HCT116 (cell line): Measurements from ENCODE around the gene KCTD19. TPM values are rescaled to one million over a fixed set of nuclear protein-coding genes. Genes with fewer than 3 reads are reported as not detected.

Source experiments
- ATAC-seq: fragments of 200-7000 bp; cut with Tn5 transposase; 2 replicates; pipeline ENCODE4 v1.9.1; 2020; ENCODE audit warnings: mild to moderate bottlenecking, moderate library complexity
- BruUV-seq: library from RNA; stranded (reverse); fragments of 400-500 nt; replicated peaks from 2 replicates; lab custom pipeline; 2021; lab: Mats Ljungman, UMichigan
- CTCF ChIA-PET: fragments of 300-600 bp; sonication (Branson Sonifier 250); formaldehyde crosslinking; loops from one replicate; lab custom pipeline; 2021; ENCODE audit warnings: antibody characterized with exemption; lab: Charles Lee
- POLR2A ChIA-PET: fragments of 300-600, 350-600 bp; sonication (Branson Sonifier 250); formaldehyde crosslinking; loops from one replicate; lab custom pipeline; 2021; ENCODE audit warnings: antibody characterized with exemption; lab: Charles Lee
- RAD21 ChIA-PET, 2 experiments: fragments of 300-600 bp; sonication (Branson Sonifier 250); formaldehyde crosslinking; loops; one replicate each; lab custom pipeline; 2023; ENCODE audit warnings: low total read pairs in 2 of 2; ENCODE audit not compliant: uncharacterized antibody in 2 of 2, unreplicated experiment in 2 of 2, low non-redundant PET in 1 of 2; lab: Charles Lee
- DNase-seq: peaks from one replicate; pipeline ENCODE4 v3.0.0-alpha.2; 2010; ENCODE audit warnings: low read depth, low spot score
- H2AFZ ChIP-seq: fragments of 200-600 bp; shearing (Covaris generic), sonication (generic); 2 replicates; pipeline ENCODE4 v1.6.1; 2017; ENCODE audit warnings: low read depth, mixed run types, mixed read lengths, antibody characterized with exemption, low read length; ENCODE audit not compliant: poor library complexity, severe bottlenecking
- H3K27ac ChIP-seq: 2 replicates; pipeline ENCODE4 v1.5.1; 2012; ENCODE audit warnings: low read depth, low read length
- H3K27me3 ChIP-seq: fragments of 200-600 bp; sonication (generic); 2 replicates; pipeline ENCODE4 v1.6.1; 2016; ENCODE audit warnings: mixed run types, low read length, mixed read lengths; ENCODE audit not compliant: insufficient read depth
- H3K36me3 ChIP-seq, 2 experiments: fragments of 200-500 bp in 1 of 2; fragments of 200-600 bp in 1 of 2; sonication (Bioruptor generic) in 1 of 2; sonication (generic) in 1 of 2; 2 replicates each; pipeline versions ENCODE4 v1.5.1 to v1.6.1; 2014 to 2016; ENCODE audit warnings: low read length in 2 of 2, inconsistent platforms in 1 of 2, mixed read lengths in 1 of 2, mixed run types in 1 of 2; ENCODE audit not compliant: insufficient read depth in 2 of 2, control insufficient read depth in 1 of 2
- H3K4me1 ChIP-seq, 2 experiments: fragments of 200-600 bp in 1 of 2; sonication (generic) in 1 of 2; 2 replicates each; pipeline versions ENCODE4 v1.5.1 to v1.6.1; 2012 to 2017; ENCODE audit warnings: low read length in 2 of 2, inconsistent platforms in 1 of 2, mild to moderate bottlenecking in 1 of 2, mixed read lengths in 1 of 2, mixed run types in 1 of 2, moderate library complexity in 1 of 2; ENCODE audit not compliant: insufficient read depth in 2 of 2, control insufficient read depth in 1 of 2
- H3K4me2 ChIP-seq: fragments of 200-600 bp; sonication (generic); 2 replicates; pipeline ENCODE4 v1.6.1; 2017; ENCODE audit warnings: mixed run types, low read length, mixed read lengths
- H3K4me3 ChIP-seq, 2 experiments: fragments of 200-600 bp in 1 of 2; sonication (generic) in 1 of 2; replicated peaks in 1 of 2; 2 replicates each; pipeline ENCODE4 v1.5.1; 2011 to 2016; ENCODE audit warnings: low read length in 2 of 2, control low read depth in 1 of 2, low read depth in 1 of 2, mild to moderate bottlenecking in 1 of 2, mixed read lengths in 1 of 2, mixed run types in 1 of 2
- H3K79me2 ChIP-seq: fragments of 200-600 bp; sonication (generic); 2 replicates; pipeline ENCODE4 v1.6.1; 2017; ENCODE audit warnings: mild to moderate bottlenecking, mixed run types, low read length, moderate library complexity, mixed read lengths; ENCODE audit not compliant: insufficient read depth
- H3K9ac ChIP-seq: fragments of 200-600 bp; sonication (generic); 2 replicates; pipeline ENCODE4 v1.6.1; 2016; ENCODE audit warnings: low read length, mixed read lengths
- H3K9me2 ChIP-seq: fragments of 200-600 bp; sonication (generic), shearing (Covaris generic); 2 replicates; pipeline ENCODE4 v1.6.1; 2017; ENCODE audit warnings: mixed run types, mild to moderate bottlenecking, moderate library complexity; ENCODE audit not compliant: insufficient read depth
- H3K9me3 ChIP-seq, 2 experiments: fragments of 200-500 bp in 1 of 2; fragments of 200-600 bp in 1 of 2; sonication (Bioruptor generic) in 1 of 2; sonication (generic) in 1 of 2; 2 replicates each; pipeline ENCODE4 v1.6.1; 2014 to 2017; ENCODE audit warnings: low read length in 2 of 2, mixed read lengths in 2 of 2, inconsistent platforms in 1 of 2, low read depth in 1 of 2, mild to moderate bottlenecking in 1 of 2, mixed run types in 1 of 2, moderate library complexity in 1 of 2; ENCODE audit not compliant: control insufficient read depth in 1 of 2, insufficient read depth in 1 of 2
- H4K20me1 ChIP-seq: fragments of 200-600 bp; sonication (generic), shearing (Covaris generic); 2 replicates; pipeline ENCODE4 v1.6.1; 2017; ENCODE audit warnings: mixed run types, mild to moderate bottlenecking, moderate library complexity; ENCODE audit not compliant: insufficient read depth
- CEBPB ChIP-seq: IDR thresholded peaks from 2 replicates; pipeline ENCODE4 v1.6.1; 2012; ENCODE audit warnings: low read depth
- EZH2phosphoT487 ChIP-seq: fragments of 200-600 bp; IDR thresholded peaks from 2 replicates; pipeline ENCODE4 v1.6.1; 2018; ENCODE audit warnings: antibody characterized with exemption, borderline replicate concordance
- SIN3A ChIP-seq: IDR thresholded peaks from 2 replicates; pipeline ENCODE4 v1.6.1; 2012; ENCODE audit warnings: low read depth
- SP1 ChIP-seq: IDR thresholded peaks from 2 replicates; pipeline ENCODE4 v1.6.1; 2012; ENCODE audit warnings: low read depth
- TCF7L2 ChIP-seq: IDR thresholded peaks from 2 replicates; pipeline ENCODE4 v1.7.0; 2011; ENCODE audit warnings: borderline replicate concordance, inconsistent platforms; ENCODE audit not compliant: insufficient read depth, insufficient read length; ENCODE audit errors: extremely low read depth
- intact Hi-C: fragments of 100-400 bp; cut with micrococcal nuclease; formaldehyde crosslinking; loops from 2 replicates; pipeline ENCODE4 v1.10.0; 2022
- total RNA-seq: library from RNA; stranded (reverse); gene quantifications from one replicate; pipeline ENCODE4 v1.2.1, GENCODE V29; 2021; ENCODE audit not compliant: unreplicated experiment
- TF ChIP-seq, protein P1 (sequence below), 3 experiments: fragments of 200-600 bp in 1 of 3; sonication (generic) in 1 of 3; IDR thresholded peaks in 2 of 3; conservative IDR thresholded peaks in 1 of 3; 2 replicates each; pipeline ENCODE4 v1.5.1; 2012 to 2017; ENCODE audit warnings: low read depth in 2 of 3, low read length in 2 of 3, antibody characterized with exemption in 1 of 3, borderline replicate concordance in 1 of 3, control low read depth in 1 of 3, mild to moderate bottlenecking in 1 of 3, mixed read lengths in 1 of 3, mixed run types in 1 of 3, moderate library complexity in 1 of 3; ENCODE audit not compliant: insufficient read depth in 1 of 3

KCTD19 gene
- total RNA-seq, 1 experiment from 2014 or later = not detected

DNA sequence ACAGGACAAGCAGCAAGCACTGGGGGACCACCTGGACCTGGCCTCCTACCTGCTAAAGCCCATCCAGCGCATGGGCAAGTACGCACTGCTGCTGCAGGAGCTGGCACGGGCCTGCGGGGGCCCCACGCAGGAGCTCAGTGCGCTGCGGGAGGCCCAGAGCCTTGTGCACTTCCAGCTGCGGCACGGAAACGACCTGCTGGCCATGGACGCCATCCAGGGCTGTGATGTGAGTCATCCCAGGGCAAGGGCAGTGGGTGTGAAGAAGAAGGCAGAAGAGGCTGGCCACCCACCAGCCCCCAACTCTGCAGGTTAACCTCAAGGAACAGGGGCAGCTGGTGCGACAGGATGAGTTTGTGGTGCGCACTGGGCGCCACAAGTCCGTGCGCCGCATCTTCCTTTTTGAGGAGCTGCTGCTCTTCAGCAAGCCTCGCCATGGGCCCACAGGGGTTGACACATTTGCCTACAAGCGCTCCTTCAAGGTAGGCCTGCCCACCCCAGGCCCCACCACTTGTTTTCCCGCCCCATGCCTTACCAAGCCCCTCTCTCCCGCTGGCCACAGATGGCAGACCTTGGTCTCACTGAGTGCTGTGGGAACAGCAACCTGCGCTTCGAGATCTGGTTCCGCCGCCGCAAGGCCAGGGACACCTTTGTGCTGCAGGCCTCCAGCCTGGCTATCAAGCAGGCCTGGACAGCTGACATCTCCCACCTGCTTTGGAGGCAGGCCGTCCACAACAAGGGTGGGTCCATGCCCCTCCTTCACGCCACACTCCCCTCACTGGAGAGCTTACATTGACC lies 39.9 kb downstream of the KCTD19 start:
- DNase-seq = no peak
- Histone ChIP-seq H3K9me2 (no peaks in the 10 kb centered on the region), H3K79me2 (no peaks in the 10 kb centered on the region), H3K4me2 (no peak overlapping the region), H4K20me1 (no peaks in the 10 kb centered on the region), H2AFZ (no peak overlapping the region), H3K9me3 (no peaks in the 10 kb centered on the region), H3K27ac (no peak overlapping the region), H3K36me3 (peaks cover 3 to 5% of the 10 kb centered on the region in 2 experiments; a peak in 2 of 4 replicates), H3K9ac (no peak overlapping the region), H3K4me3 (no peak overlapping the region), H3K4me1 (peaks cover 3 to 20% of the 10 kb centered on the region in 2 experiments; a peak in 3 of 4 replicates), H3K27me3 (no peaks in the 10 kb centered on the region)
- POLR2A ChIA-PET = no interaction called here
- BruUV-seq = no TSS peak
- CTCF ChIA-PET = no interaction called here
- intact Hi-C loops = no loop called here
- ATAC-seq = no peak
- RAD21 ChIA-PET = no interaction called here
- TF ChIP-seq SP1 = no peak
- no peak for TF ChIP-seq EZH2phosphoT487
- TF ChIP-seq TCF7L2 = no peak
- TF ChIP-seq SIN3A = no peak

DNA sequence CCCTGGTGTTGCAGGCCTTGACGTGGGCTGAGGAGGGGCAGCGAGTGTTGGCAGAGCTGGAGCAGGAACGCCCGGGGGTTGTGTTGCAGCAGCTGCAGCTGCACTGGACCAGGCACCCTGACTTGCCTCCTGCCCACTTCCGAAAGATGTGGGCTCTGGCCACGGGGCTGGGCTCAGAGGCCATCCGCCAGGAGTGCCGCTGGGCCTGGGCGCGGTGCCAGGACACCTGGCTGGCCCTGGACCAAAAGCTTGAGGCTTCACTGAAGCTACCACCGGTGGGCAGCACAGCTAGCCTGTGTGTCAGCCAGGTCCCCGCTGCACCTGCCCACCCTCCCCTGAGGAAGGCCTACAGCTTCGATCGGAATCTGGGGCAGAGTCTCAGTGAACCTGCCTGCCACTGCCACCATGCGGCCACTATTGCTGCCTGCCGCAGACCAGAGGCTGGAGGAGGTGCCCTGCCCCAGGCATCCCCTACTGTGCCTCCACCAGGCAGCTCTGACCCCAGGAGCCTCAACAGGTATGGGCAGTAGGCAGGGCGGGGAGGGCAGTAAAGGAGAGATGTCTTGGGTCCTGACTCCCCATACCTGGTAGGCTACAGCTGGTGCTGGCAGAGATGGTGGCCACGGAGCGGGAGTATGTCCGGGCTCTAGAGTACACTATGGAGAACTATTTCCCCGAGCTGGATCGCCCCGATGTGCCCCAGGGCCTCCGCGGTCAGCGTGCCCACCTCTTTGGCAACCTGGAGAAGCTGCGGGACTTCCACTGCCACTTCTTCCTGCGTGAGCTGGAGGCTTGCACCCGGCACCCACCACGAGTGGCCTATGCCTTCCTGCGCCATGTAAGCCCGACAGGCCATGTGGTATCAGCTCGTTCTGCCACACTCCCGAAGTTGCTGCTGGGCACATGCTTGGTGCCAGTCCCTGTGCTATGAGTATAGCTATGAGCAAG lies 41.6 kb downstream of the KCTD19 start:
- no peak overlapping the region for H3K4me3 ChIP-seq
- no TSS peak for BruUV-seq
- intact Hi-C loops = no loop called here
- H3K9me3 ChIP-seq = no peaks in the 10 kb centered on the region
- no peaks in the 10 kb centered on the region for H4K20me1 ChIP-seq
- TF ChIP-seq EZH2phosphoT487 (no peak), CEBPB (no peak), SP1 (no peak)
- TF ChIP-seq, protein P1, sequence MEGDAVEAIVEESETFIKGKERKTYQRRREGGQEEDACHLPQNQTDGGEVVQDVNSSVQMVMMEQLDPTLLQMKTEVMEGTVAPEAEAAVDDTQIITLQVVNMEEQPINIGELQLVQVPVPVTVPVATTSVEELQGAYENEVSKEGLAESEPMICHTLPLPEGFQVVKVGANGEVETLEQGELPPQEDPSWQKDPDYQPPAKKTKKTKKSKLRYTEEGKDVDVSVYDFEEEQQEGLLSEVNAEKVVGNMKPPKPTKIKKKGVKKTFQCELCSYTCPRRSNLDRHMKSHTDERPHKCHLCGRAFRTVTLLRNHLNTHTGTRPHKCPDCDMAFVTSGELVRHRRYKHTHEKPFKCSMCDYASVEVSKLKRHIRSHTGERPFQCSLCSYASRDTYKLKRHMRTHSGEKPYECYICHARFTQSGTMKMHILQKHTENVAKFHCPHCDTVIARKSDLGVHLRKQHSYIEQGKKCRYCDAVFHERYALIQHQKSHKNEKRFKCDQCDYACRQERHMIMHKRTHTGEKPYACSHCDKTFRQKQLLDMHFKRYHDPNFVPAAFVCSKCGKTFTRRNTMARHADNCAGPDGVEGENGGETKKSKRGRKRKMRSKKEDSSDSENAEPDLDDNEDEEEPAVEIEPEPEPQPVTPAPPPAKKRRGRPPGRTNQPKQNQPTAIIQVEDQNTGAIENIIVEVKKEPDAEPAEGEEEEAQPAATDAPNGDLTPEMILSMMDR (IDR thresholded peaks at IDR 0.05 in 2 of 3, conservative IDR thresholded peaks at IDR 0.05 in 1 of 3; ENCODE audit: borderline replicate concordance in 1 of 3, insufficient read depth in 1 of 3, low read depth in 2 of 3, low read length in 2 of 3) = peak in 2 of 3 experiments; percentile 28 to 34; a peak in 3 of 6 replicates
- TF ChIP-seq, all 23 proteins: peak for 1
- POLR2A ChIA-PET = interaction anchor here (1.5 kb wide), 1 partner anchor 38 kb away, joined by 4 read pairs; the partner anchor contains the start of gene FHOD1
- Histone ChIP-seq H3K4me1 (peaks cover 8 to 19% of the 10 kb centered on the region in 2 experiments), H3K9ac (no peak overlapping the region), H3K36me3 (peaks cover 3 to 5% of the 10 kb centered on the region in 2 experiments; a peak in 2 of 4 replicates), H3K27ac (no peak overlapping the region), H2AFZ (no peak overlapping the region), H3K79me2 (no peaks in the 10 kb centered on the region), H3K4me2 (no peak overlapping the region), H3K9me2 (no peaks in the 10 kb centered on the region), H3K27me3 (no peaks in the 10 kb centered on the region)
- RAD21 ChIA-PET = no interaction called here
- ATAC-seq = peak; percentile 73
- CTCF ChIA-PET = interaction anchor here (0.6 to 2.0 kb wide), 2 partner anchors 25 to 153 kb away, joined by 3 to 6 read pairs; no protein-coding TSS in a partner anchor
- DNase-seq = no peak
